HFFc6 (cell line): ENCODE measurements around the gene GASK1A. TPM values are rescaled to one million over a fixed set of nuclear protein-coding genes. Genes with fewer than 3 reads are reported as not detected.

Experiments used
- DNase-seq: peaks from one replicate; pipeline ENCODE4 v3.0.0-alpha.2; 2018
- H3K27ac Mint-ChIP-seq: 2 replicates; pipeline ENCODE4 v1.8.0; 2020; ENCODE audit warnings: mild to moderate bottlenecking, mixed read lengths
- H3K27me3 Mint-ChIP-seq: 2 replicates; pipeline ENCODE4 v1.8.0; 2021; ENCODE audit warnings: mild to moderate bottlenecking, moderate library complexity, mixed read lengths; ENCODE audit not compliant: insufficient read depth
- H3K36me3 Mint-ChIP-seq: 2 replicates; pipeline ENCODE4 v1.8.0; 2021; ENCODE audit warnings: low read depth, mixed read lengths
- H3K4me1 Mint-ChIP-seq: 2 replicates; pipeline ENCODE4 v1.8.0; 2020; ENCODE audit warnings: low read depth, mixed read lengths
- H3K4me3 Mint-ChIP-seq: 2 replicates; pipeline ENCODE4 v1.8.0; 2020; ENCODE audit warnings: mild to moderate bottlenecking, moderate library complexity, mixed read lengths
- H3K9me3 Mint-ChIP-seq: 2 replicates; pipeline ENCODE4 v1.8.0; 2020; ENCODE audit warnings: mild to moderate bottlenecking, mixed read lengths
- total RNA-seq, 6 experiments: library from RNA; stranded (reverse); fragmentation: NEBNext Ultra II Directional; extraction: Animal tissue kit (Norgen Biotek cat#: 25700); gene quantifications; 2 replicates in 1 of 6; 3 replicates in 5 of 6; pipeline ENCODE4 v1.2.3, GENCODE V29; 2021
- TF ChIP-seq, protein P1 (sequence below): fragments of 200-600 bp; sonication (generic); IDR thresholded peaks from 2 replicates; pipeline ENCODE4 v1.5.0; 2021; ENCODE audit warnings: antibody characterized with exemption, mild to moderate bottlenecking

Gene GASK1A
- total RNA-seq, 6 experiments from 2014 or later: not detected

DNA sequence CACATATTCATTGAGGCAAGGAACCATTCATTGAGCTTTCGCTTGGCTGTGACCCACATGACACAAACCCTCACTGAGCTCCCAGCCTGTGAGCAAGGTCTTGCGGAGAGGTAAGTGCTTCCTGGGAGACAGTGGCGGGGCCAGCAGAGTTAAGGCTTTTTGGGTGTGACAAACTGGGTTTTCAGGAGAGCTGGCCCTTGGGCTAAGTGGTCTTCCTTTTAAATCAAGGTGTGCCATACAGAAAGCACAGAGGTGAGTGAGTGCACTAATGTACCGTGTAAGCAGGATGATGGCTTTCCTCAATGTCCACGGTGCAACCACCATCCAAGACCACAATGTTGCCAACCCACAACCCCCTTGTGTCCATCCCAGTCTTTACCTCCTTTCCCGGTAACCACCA lies 98.2 kb downstream of the GASK1A start:
- no peaks in the 10 kb centered on the region for H3K4me1 Mint-ChIP-seq
- TF ChIP-seq, protein P1, sequence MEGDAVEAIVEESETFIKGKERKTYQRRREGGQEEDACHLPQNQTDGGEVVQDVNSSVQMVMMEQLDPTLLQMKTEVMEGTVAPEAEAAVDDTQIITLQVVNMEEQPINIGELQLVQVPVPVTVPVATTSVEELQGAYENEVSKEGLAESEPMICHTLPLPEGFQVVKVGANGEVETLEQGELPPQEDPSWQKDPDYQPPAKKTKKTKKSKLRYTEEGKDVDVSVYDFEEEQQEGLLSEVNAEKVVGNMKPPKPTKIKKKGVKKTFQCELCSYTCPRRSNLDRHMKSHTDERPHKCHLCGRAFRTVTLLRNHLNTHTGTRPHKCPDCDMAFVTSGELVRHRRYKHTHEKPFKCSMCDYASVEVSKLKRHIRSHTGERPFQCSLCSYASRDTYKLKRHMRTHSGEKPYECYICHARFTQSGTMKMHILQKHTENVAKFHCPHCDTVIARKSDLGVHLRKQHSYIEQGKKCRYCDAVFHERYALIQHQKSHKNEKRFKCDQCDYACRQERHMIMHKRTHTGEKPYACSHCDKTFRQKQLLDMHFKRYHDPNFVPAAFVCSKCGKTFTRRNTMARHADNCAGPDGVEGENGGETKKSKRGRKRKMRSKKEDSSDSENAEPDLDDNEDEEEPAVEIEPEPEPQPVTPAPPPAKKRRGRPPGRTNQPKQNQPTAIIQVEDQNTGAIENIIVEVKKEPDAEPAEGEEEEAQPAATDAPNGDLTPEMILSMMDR: no peak
- H3K27ac Mint-ChIP-seq: no peak overlapping the region
- no peak for DNase-seq
- no peak overlapping the region for H3K4me3 Mint-ChIP-seq
- H3K27me3 Mint-ChIP-seq: peaks cover 6% of the 10 kb centered on the region
- peaks cover 8% of the 10 kb centered on the region for H3K36me3 Mint-ChIP-seq
- H3K9me3 Mint-ChIP-seq: no peaks in the 10 kb centered on the region

DNA sequence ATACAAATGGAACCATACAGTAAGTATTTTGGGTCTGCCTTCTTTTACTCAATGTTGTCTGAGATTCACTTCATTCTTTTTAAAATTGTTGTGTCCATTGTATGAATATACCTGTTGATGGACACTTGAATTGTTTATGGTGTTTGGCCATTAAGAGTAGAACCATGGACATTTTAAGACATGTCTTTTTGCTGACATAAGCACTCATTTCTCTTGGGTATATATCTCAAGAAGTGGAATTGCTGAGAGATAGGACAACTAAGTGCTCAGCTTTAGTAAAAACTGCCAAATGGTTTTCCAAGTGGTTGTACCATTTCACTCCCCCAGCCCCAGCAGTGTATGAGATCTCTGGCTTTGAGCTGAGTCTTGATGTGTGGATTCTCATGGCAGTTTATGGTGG lies 98.6 kb downstream of the GASK1A start:
- no peak for DNase-seq
- TF ChIP-seq, protein P1: no peak
- Mint-ChIP-seq H3K9me3 (no peaks in the 10 kb centered on the region), H3K4me3 (no peak overlapping the region), H3K4me1 (no peaks in the 10 kb centered on the region), H3K27ac (no peak overlapping the region), H3K36me3 (peaks cover 8% of the 10 kb centered on the region), H3K27me3 (peaks cover 4% of the 10 kb centered on the region; the same call in 1 of the 2 replicates)

DNA sequence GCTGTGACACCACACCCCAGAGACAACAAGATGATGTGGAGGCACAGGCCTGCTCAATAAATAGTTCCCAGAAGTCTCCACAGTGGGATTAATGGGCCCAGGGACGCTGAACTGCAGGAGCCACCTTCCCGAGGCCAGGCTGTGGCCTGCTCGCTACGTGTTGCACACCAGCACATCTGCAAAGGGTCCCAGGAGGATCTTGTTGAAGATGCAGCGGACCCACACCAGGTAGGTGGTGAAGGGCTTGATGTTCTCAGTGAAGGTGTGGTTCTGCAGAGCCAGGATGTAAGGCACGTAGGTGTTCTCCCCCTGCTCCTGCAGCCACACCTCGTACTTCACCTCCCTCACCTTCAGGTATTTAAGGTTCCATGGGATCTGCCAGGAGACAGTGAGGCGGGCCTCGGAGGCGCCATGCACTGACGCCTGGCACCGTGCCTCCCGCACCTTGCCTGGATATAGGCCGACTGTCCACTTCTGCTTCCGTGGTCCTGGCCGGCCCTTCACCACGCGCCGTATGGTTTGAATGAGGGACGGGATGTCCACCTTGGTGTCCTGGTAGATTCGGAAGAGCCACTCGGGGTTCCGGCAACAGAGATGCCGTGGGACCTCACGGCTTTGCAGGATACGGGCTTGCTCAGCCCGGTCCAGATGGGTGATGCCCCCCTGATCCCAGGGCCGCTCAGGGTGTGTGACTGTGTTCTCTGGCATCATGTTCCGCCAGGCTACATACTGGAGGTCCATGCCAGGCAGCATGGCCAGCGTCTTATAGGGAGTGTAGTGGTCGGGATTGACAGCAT lies 100.6 kb downstream of the GASK1A start:
- no peaks in the 10 kb centered on the region for H3K9me3 Mint-ChIP-seq
- TF ChIP-seq, protein P1: no peak
- no peak overlapping the region for H3K27ac Mint-ChIP-seq
- no peak for DNase-seq
- peaks cover 8% of the 10 kb centered on the region for H3K36me3 Mint-ChIP-seq
- H3K4me3 Mint-ChIP-seq: no peak overlapping the region
- peaks cover 1% of the 10 kb centered on the region; the same call in 1 of the 2 replicates for H3K27me3 Mint-ChIP-seq
- no peaks in the 10 kb centered on the region for H3K4me1 Mint-ChIP-seq

DNA sequence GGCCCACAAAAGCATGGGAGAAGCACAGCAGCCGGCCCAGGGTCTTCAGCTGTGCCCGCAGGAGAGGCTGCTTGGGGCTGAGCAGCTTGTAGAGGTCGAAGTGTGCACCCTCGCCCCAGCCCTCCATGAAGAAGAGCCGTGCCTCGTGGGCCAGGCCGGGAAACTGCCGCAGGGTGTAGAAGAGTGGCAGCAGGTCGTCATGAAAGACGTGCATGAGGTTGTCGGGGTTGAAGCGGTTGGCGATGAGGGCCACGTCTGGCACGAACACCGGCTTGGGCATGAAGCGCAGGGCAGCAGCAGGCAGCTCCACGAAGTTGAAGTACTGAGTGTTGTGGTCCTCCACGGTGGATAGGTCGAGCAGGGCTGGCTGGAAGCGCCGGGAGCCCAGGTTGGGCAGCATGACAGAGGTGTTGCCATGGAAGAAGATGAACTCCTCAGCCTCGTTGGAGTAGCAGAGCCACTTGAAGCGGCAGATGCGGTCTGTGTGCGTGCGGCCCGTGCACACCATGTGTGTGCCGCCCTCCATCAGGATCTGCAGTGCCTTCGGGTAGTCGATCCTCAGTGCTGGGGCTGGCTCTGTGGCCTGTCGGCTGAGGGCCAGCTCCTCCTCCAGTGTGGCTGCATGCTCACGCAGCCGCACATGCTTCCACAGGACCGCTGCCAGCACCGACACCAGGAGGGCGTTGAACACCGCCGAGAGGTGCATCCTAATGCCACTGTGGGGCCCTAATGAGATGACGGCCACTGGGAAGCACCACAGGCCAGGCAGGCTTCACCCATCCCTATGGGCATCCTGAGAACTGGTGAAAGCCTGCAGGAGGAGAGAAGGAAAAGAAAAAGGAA lies 101.8 kb downstream of the GASK1A start:
- Mint-ChIP-seq H3K9me3 (no peaks in the 10 kb centered on the region), H3K36me3 (peaks cover 8% of the 10 kb centered on the region), H3K4me3 (no peak overlapping the region), H3K27me3 (peaks cover 1% of the 10 kb centered on the region; the same call in 1 of the 2 replicates), H3K27ac (no peak overlapping the region), H3K4me1 (no peaks in the 10 kb centered on the region)
- TF ChIP-seq, protein P1: no peak
- DNase-seq: no peak

DNA sequence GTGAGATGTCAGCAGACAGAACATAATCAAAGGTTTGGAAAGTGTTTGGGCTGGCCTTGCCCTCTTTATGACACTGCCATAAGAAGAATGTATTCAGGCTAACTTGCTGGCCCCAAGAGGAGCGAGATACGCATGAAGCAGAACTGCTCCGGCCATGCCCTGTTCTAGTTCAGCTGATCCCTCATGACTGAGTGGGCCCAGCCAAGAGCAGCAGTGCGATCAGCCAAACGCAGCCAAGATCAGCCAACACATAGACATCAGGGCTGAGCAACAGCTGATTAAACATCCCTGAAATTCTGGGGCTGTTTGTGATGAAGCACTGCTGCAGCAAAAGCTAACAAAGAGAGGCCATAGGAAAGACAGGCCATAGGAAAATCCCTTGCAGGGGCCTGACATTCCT lies 102.7 kb downstream of the GASK1A start:
- DNase-seq: no peak
- peaks cover 7% of the 10 kb centered on the region for H3K4me1 Mint-ChIP-seq
- TF ChIP-seq, protein P1: no peak
- no peak overlapping the region for H3K4me3 Mint-ChIP-seq
- H3K27me3 Mint-ChIP-seq: peaks cover 1% of the 10 kb centered on the region; the same call in 1 of the 2 replicates
- H3K27ac Mint-ChIP-seq: no peak overlapping the region
- H3K36me3 Mint-ChIP-seq: peaks cover 8% of the 10 kb centered on the region
- no peaks in the 10 kb centered on the region for H3K9me3 Mint-ChIP-seq
